ENCODE results near the gene MGRN1. TPM values are rescaled to one million over a fixed set of nuclear protein-coding genes. Genes with fewer than 3 reads are reported as not detected.

The MGRN1 gene
- total RNA-seq, 6 experiments from 2014 or later: 65.8 to 81.6 (median 69.1) TPM

DNA sequence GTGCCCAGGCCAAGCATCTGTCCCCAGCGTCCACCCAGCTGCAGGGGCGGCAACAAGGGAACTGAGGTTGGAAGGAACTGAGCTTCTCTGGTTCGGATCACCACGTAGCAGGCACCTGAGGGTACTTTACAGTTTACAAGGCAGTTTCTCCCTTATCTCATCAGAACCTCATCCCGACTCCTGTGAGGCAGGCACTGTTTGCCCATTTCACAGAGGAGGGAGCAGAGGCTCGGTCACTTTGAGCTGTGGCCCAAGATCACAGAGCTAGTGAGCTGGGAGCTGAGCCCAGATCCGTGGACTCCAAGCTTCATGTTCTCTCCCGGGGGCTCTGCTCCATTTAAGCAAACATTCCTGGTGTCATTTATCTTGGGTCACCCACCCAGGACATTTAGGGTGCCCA, 25.1 kb upstream of the MGRN1 start:
- H3K4me1 Mint-ChIP-seq (ENCODE audit: low read depth): no peaks in the 10 kb centered on the region
- no peaks in the 10 kb centered on the region for H3K36me3 Mint-ChIP-seq (ENCODE audit: low read depth)
- H3K27me3 Mint-ChIP-seq (ENCODE audit: insufficient read depth): peaks cover 41% of the 10 kb centered on the region
- TF ChIP-seq, protein P1, sequence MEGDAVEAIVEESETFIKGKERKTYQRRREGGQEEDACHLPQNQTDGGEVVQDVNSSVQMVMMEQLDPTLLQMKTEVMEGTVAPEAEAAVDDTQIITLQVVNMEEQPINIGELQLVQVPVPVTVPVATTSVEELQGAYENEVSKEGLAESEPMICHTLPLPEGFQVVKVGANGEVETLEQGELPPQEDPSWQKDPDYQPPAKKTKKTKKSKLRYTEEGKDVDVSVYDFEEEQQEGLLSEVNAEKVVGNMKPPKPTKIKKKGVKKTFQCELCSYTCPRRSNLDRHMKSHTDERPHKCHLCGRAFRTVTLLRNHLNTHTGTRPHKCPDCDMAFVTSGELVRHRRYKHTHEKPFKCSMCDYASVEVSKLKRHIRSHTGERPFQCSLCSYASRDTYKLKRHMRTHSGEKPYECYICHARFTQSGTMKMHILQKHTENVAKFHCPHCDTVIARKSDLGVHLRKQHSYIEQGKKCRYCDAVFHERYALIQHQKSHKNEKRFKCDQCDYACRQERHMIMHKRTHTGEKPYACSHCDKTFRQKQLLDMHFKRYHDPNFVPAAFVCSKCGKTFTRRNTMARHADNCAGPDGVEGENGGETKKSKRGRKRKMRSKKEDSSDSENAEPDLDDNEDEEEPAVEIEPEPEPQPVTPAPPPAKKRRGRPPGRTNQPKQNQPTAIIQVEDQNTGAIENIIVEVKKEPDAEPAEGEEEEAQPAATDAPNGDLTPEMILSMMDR (IDR thresholded peaks at IDR 0.05): no peak
- H3K27ac Mint-ChIP-seq: no peak overlapping the region
- no peak for DNase-seq
- no peak overlapping the region for H3K4me3 Mint-ChIP-seq
- no peaks in the 10 kb centered on the region for H3K9me3 Mint-ChIP-seq

GRCh38 chr16:4601036-4601863, 23.4 kb upstream of the MGRN1 start:
- H3K27ac Mint-ChIP-seq: no peak overlapping the region
- H3K9me3 Mint-ChIP-seq: no peaks in the 10 kb centered on the region
- TF ChIP-seq, protein P1 (IDR thresholded peaks at IDR 0.05): no peak
- H3K4me1 Mint-ChIP-seq (ENCODE audit: low read depth): no peaks in the 10 kb centered on the region
- DNase-seq: no peak
- no peak overlapping the region for H3K4me3 Mint-ChIP-seq
- peaks cover 31% of the 10 kb centered on the region for H3K27me3 Mint-ChIP-seq (ENCODE audit: insufficient read depth)
- no peaks in the 10 kb centered on the region for H3K36me3 Mint-ChIP-seq (ENCODE audit: low read depth)

- H3K9me3 Mint-ChIP-seq: no peaks in the 10 kb centered on the region
- H3K4me1 Mint-ChIP-seq (ENCODE audit: low read depth): no peaks in the 10 kb centered on the region
- H3K36me3 Mint-ChIP-seq (ENCODE audit: low read depth): no peaks in the 10 kb centered on the region
- peaks cover 25% of the 10 kb centered on the region for H3K27me3 Mint-ChIP-seq (ENCODE audit: insufficient read depth)
- DNase-seq: no peak
- TF ChIP-seq, protein P1 (IDR thresholded peaks at IDR 0.05): no peak
- H3K27ac Mint-ChIP-seq: no peak overlapping the region
- no peak overlapping the region for H3K4me3 Mint-ChIP-seq
These were observed 22.8 kb upstream of the MGRN1 start for GRCh38 chr16:4601864-4602186.

DNA sequence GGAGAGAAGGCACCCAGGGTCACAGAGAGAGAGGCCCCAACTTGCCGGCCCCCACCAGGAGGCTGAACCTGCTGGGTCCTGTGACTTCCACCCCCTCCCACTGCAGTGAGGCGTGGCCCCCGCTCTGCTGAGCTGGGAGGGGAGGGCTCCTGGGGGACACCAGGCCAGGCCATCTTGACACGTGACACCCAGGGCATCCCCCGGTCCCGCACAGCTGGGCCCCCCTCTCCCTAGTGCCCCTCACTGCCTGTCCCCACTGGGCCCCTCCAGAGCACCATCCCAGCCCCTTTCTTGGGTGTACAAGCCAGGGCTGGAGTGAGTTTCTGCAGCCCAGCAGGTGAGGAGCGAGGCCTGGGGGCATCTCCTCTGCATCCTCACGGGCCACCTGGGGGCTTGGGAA, 22.3 kb upstream of the MGRN1 start:
- H3K27ac Mint-ChIP-seq: no peak overlapping the region
- no peak for DNase-seq
- no peaks in the 10 kb centered on the region for H3K4me1 Mint-ChIP-seq (ENCODE audit: low read depth)
- H3K36me3 Mint-ChIP-seq (ENCODE audit: low read depth): no peaks in the 10 kb centered on the region
- H3K4me3 Mint-ChIP-seq: no peak overlapping the region
- H3K27me3 Mint-ChIP-seq (ENCODE audit: insufficient read depth): peaks cover 24% of the 10 kb centered on the region
- TF ChIP-seq, protein P1 (IDR thresholded peaks at IDR 0.05): no peak
- H3K9me3 Mint-ChIP-seq: no peaks in the 10 kb centered on the region

DNA sequence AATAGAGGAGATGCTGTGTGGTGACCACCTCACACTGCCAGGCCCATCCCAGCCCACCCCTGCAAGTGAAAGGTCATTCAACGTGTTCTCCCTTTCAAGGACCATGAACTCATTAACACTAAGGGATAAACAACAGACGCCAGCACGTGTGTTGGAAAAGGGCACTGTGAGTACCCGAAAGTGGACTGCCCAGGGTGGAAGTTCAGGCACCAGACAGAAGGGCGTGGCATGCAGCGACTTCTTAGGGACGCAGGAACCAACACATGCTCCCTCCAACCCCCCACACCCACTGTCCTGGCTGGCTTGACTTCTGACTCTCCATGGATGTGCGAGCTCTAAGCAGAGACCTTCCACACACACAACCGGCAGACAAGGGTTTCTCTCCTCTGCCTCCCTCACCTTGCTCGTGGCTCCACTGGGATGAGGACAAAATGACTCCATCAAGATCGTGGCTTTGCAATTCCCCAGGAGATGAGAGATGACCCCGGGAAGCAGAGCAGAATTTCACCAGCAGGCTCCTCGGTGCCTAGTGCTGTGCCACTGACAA, 20.9 kb upstream of the MGRN1 start:
- TF ChIP-seq, protein P1 (IDR thresholded peaks at IDR 0.05): no peak
- Mint-ChIP-seq H3K4me3 (no peak overlapping the region), H3K4me1 (ENCODE audit: low read depth) (no peaks in the 10 kb centered on the region), H3K9me3 (no peaks in the 10 kb centered on the region), H3K27ac (no peak overlapping the region), H3K36me3 (ENCODE audit: low read depth) (no peaks in the 10 kb centered on the region), H3K27me3 (ENCODE audit: insufficient read depth) (peaks cover 14% of the 10 kb centered on the region)
- DNase-seq: no peak
